HepG2 (cell line): ENCODE measurements around the gene KLHL12.

Experiments used
- BRCA1 ChIP-seq: sonication (generic); formaldehyde crosslinking; IDR thresholded peaks from 2 replicates; pipeline ENCODE4 v1.4.0; 2020; ENCODE audit warnings: missing genetic modification reagents
- EED ChIP-seq: sonication (generic); formaldehyde crosslinking; IDR thresholded peaks from 2 replicates; pipeline ENCODE4 v1.5.0; 2020; ENCODE audit warnings: mild to moderate bottlenecking, missing genetic modification reagents
- FOSL2 ChIP-seq: sonication (generic); formaldehyde crosslinking; IDR thresholded peaks from 2 replicates; pipeline ENCODE4 v1.4.0; 2020; ENCODE audit warnings: missing genetic modification reagents
- KDM1A ChIP-seq: IDR thresholded peaks from 2 replicates; pipeline ENCODE4 v1.6.1; 2016; ENCODE audit warnings: missing compliant biosample characterization
- USF2 ChIP-seq, 2 experiments: sonication (generic) in 1 of 2; formaldehyde crosslinking in 1 of 2; IDR thresholded peaks; 2 replicates each; pipeline versions ENCODE4 v1.5.1 to v1.6.1; 2011 to 2020; ENCODE audit warnings: borderline replicate concordance in 1 of 2, low read depth in 1 of 2, low read length in 1 of 2, mild to moderate bottlenecking in 1 of 2, missing genetic modification reagents in 1 of 2, moderate library complexity in 1 of 2
- ZMAT3 ChIP-seq: sonication (generic); formaldehyde crosslinking; conservative IDR thresholded peaks from 2 replicates; pipeline ENCODE4 v1.7.0; 2021; ENCODE audit warnings: missing genetic modification reagents
- ZNF121 ChIP-seq: sonication (generic); formaldehyde crosslinking; IDR thresholded peaks from 2 replicates; pipeline ENCODE4 v1.5.0; 2020; ENCODE audit warnings: mild to moderate bottlenecking, missing genetic modification reagents
- ZNF264 ChIP-seq: sonication (generic); formaldehyde crosslinking; IDR thresholded peaks from 2 replicates; pipeline ENCODE4 v1.4.0; 2020; ENCODE audit warnings: missing genetic modification reagents
- ZNF274 ChIP-seq: sonication (generic); formaldehyde crosslinking; IDR thresholded peaks from 2 replicates; pipeline ENCODE4 v1.5.1; 2020; ENCODE audit warnings: mild to moderate bottlenecking, missing genetic modification reagents
- ZNF343 ChIP-seq: sonication (generic); formaldehyde crosslinking; IDR thresholded peaks from 2 replicates; pipeline ENCODE4 v1.4.0; 2020; ENCODE audit warnings: mild to moderate bottlenecking, missing genetic modification reagents
- ZNF547 ChIP-seq: sonication (generic); formaldehyde crosslinking; IDR thresholded peaks from 2 replicates; pipeline ENCODE4 v1.5.1; 2020; ENCODE audit warnings: mild to moderate bottlenecking, missing genetic modification reagents
- ZNF572 ChIP-seq: sonication (generic); formaldehyde crosslinking; IDR thresholded peaks from 2 replicates; pipeline ENCODE4 v1.5.1; 2020; ENCODE audit warnings: mild to moderate bottlenecking, missing genetic modification reagents
- ZNF792 ChIP-seq: IDR thresholded peaks from 2 replicates; pipeline ENCODE4 v1.6.1; 2016
- TF ChIP-seq, protein P1 (sequence below): sonication (generic); formaldehyde crosslinking; IDR thresholded peaks from 2 replicates; pipeline ENCODE4 v1.5.0; 2020; ENCODE audit warnings: mild to moderate bottlenecking, missing genetic modification reagents, moderate library complexity

DNA sequence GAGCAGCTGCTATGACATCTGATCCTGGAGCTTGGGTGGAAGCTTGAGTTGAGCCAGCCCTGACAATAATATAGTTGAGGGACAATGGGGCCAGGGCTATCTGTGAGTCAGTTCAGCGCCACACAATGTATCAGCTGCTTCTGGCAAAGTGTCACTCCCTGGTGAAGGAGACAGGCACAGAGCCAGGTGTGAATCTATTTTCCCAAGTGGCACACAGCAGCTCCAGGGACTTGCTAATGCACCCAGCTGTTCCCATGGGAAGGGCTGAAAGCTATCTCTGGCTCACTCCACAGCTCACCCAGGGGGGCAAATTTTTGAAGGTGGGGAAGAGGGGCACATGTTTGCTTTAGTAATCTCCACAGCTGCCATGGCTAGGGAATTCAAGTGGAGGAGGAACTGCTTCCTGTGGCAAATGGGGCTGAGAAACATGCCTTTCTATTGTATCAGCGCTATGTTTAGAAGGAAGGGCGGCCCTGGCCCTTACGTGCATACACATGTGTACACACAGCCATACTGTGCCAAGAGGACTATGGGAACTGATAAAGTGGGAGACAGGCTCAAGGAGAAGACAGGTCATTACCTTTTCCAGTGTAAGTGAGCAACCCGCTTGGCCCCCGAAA is 37.9 kb upstream of the KLHL12 start:
- TF ChIP-seq USF2 (IDR thresholded peaks at IDR 0.05; ENCODE audit: low read depth, low read length) (no peak), USF2 (CRISPR knock-in tag; IDR thresholded peaks at IDR 0.05; ENCODE audit: borderline replicate concordance) (no peak), ZNF792 (no peak), ZNF572 (CRISPR knock-in tag) (no peak), ZNF343 (CRISPR knock-in tag) (no peak), BRCA1 (CRISPR knock-in tag) (no peak), EED (CRISPR knock-in tag) (no peak), ZNF274 (CRISPR knock-in tag) (no peak), ZNF264 (CRISPR knock-in tag) (no peak), ZNF547 (CRISPR knock-in tag) (no peak), ZNF121 (CRISPR knock-in tag) (no peak), ZMAT3 (CRISPR knock-in tag) (no peak), KDM1A (CRISPR knock-in tag) (no peak), FOSL2 (no peak)
- TF ChIP-seq, protein P1, sequence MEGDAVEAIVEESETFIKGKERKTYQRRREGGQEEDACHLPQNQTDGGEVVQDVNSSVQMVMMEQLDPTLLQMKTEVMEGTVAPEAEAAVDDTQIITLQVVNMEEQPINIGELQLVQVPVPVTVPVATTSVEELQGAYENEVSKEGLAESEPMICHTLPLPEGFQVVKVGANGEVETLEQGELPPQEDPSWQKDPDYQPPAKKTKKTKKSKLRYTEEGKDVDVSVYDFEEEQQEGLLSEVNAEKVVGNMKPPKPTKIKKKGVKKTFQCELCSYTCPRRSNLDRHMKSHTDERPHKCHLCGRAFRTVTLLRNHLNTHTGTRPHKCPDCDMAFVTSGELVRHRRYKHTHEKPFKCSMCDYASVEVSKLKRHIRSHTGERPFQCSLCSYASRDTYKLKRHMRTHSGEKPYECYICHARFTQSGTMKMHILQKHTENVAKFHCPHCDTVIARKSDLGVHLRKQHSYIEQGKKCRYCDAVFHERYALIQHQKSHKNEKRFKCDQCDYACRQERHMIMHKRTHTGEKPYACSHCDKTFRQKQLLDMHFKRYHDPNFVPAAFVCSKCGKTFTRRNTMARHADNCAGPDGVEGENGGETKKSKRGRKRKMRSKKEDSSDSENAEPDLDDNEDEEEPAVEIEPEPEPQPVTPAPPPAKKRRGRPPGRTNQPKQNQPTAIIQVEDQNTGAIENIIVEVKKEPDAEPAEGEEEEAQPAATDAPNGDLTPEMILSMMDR (CRISPR knock-in tag): no peak
